Progenitor cell of endocrine pancreas (in vitro differentiated cells): ENCODE results near the gene STX1A. TPM values are rescaled to one million over a fixed set of nuclear protein-coding genes. Genes with fewer than 3 reads are reported as not detected.

ENCODE experiments used
- DNase-seq: peaks from one replicate; pipeline ENCODE4 v3.0.0; 2021; ENCODE audit warnings: low spot score; ENCODE audit not compliant: unreplicated experiment
- H3K27ac Mint-ChIP-seq: 2 replicates; pipeline ENCODE4 v1.8.0; 2021; ENCODE audit warnings: mild to moderate bottlenecking, moderate library complexity, mixed read lengths
- H3K27me3 Mint-ChIP-seq: 2 replicates; pipeline ENCODE4 v1.8.0; 2021; ENCODE audit warnings: mixed read lengths
- H3K36me3 Mint-ChIP-seq: 2 replicates; pipeline ENCODE4 v1.8.0; 2022; ENCODE audit warnings: mixed read lengths; ENCODE audit not compliant: insufficient read depth
- H3K4me1 Mint-ChIP-seq: 2 replicates; pipeline ENCODE4 v1.8.0; 2021; ENCODE audit warnings: low read depth, mixed read lengths
- H3K4me3 Mint-ChIP-seq: 2 replicates; pipeline ENCODE4 v1.8.0; 2021; ENCODE audit warnings: low read depth, mild to moderate bottlenecking, moderate library complexity, mixed read lengths
- H3K9me3 Mint-ChIP-seq: 2 replicates; pipeline ENCODE4 v1.8.0; 2021; ENCODE audit warnings: low read depth, mixed read lengths
- CTCF ChIP-seq: fragments of 200-600 bp; sonication (generic); IDR thresholded peaks from one replicate; pipeline ENCODE4 v1.5.0; 2021; ENCODE audit warnings: antibody characterized with exemption, mild to moderate bottlenecking; ENCODE audit not compliant: unreplicated experiment
- total RNA-seq: library from RNA; stranded (reverse); gene quantifications from 2 replicates; pipeline ENCODE4 v1.2.1, GENCODE V29; 2021

The STX1A gene
- total RNA-seq, 1 donor from 2014 or later, result 46.6 TPM

DNA sequence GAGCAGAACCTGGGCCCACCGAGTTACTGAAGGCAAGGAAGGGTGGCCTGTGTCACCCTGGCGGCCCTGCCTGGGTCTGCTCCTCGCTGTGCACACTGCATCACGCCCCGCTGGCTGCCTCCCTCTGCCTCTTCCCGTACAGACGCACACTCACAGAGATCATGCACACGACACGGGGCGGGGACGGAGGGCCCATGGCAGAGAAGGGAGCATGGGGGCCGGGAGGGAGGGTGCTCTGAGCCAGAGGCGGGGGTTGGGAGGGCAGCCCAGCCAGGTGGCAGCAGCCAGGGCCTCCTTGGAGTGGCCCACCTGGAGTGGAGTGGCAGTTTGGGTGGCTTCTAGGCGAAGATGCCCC is 19.4 kb downstream of the STX1A start:
- DNase-seq, result no peak
- no peaks in the 10 kb centered on the region for H3K9me3 Mint-ChIP-seq
- no peak overlapping the region for H3K27ac Mint-ChIP-seq
- no peak overlapping the region for H3K4me3 Mint-ChIP-seq
- H3K27me3 Mint-ChIP-seq, result no peaks in the 10 kb centered on the region
- no peak for TF ChIP-seq CTCF
- H3K4me1 Mint-ChIP-seq, result no peaks in the 10 kb centered on the region
- H3K36me3 Mint-ChIP-seq, result peaks cover 22% of the 10 kb centered on the region

GRCh38 chr7:73699370-73700068 is 19.9 kb downstream of the STX1A start:
- Mint-ChIP-seq H3K36me3 (peaks cover 25% of the 10 kb centered on the region), H3K4me1 (no peaks in the 10 kb centered on the region), H3K27ac (no peak overlapping the region), H3K4me3 (no peak overlapping the region), H3K9me3 (no peaks in the 10 kb centered on the region), H3K27me3 (no peaks in the 10 kb centered on the region)
- peak; percentile 5 for TF ChIP-seq CTCF
- DNase-seq, result no peak

DNA sequence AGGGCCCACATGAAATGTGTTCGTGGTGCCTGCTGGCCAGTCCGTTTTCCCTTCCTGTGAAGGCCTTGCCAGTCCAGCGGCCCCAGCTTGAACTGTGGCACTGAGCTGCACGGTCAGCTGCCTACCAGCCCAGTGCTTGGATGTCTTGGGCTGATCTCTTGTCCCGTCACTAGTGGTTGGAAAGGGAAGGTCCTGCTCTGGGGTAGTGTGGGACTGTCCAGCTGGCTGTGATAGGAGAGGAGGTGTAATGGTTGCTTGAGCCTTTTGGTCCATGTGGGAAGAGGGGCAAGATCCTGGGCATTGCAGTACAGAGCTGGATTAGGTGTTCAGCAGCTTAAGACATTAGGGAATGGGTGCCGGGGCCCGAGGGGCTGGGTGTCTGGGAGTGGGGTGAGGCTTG is 21.1 kb downstream of the STX1A start:
- Mint-ChIP-seq H3K27ac (peak overlapping the region; percentile 22), H3K4me1 (no peaks in the 10 kb centered on the region), H3K27me3 (no peaks in the 10 kb centered on the region), H3K4me3 (no peak overlapping the region), H3K36me3 (peaks cover 29% of the 10 kb centered on the region), H3K9me3 (no peaks in the 10 kb centered on the region)
- no peak for DNase-seq
- no peak for TF ChIP-seq CTCF

GRCh38 chr7:73696372-73696771 is 23.1 kb downstream of the STX1A start:
- no peak overlapping the region for H3K4me3 Mint-ChIP-seq
- no peak overlapping the region for H3K27ac Mint-ChIP-seq
- DNase-seq, result no peak
- TF ChIP-seq CTCF, result no peak
- H3K36me3 Mint-ChIP-seq, result peaks cover 23% of the 10 kb centered on the region
- no peaks in the 10 kb centered on the region for H3K4me1 Mint-ChIP-seq
- no peaks in the 10 kb centered on the region for H3K9me3 Mint-ChIP-seq
- H3K27me3 Mint-ChIP-seq, result no peaks in the 10 kb centered on the region

DNA sequence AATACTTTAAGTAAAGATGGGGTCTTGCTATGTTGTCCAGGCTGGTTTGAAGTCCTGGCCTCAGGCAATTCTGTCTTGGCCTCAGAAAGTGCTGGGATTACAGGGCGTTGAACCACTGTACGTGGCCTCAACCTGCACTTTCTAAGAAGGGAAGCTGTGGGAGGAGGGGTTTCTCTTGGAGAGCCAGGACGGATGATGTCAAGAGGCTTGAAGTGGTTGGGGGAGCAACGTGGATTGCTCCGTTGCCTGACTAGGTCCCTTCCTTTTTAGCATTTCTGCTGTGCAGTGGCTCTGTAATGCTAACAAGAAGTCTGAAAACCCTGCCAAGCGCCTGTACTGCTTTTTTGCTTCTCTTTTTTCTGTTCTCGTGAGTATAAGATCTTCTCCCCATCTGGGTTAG is 28.8 kb downstream of the STX1A start:
- no peak for TF ChIP-seq CTCF
- no peak overlapping the region for H3K4me3 Mint-ChIP-seq
- no peaks in the 10 kb centered on the region for H3K9me3 Mint-ChIP-seq
- H3K36me3 Mint-ChIP-seq, result peaks cover 34% of the 10 kb centered on the region
- H3K27ac Mint-ChIP-seq, result no peak overlapping the region
- no peak for DNase-seq
- no peaks in the 10 kb centered on the region for H3K4me1 Mint-ChIP-seq
- H3K27me3 Mint-ChIP-seq, result no peaks in the 10 kb centered on the region
